Measurements from ENCODE around the gene H1-8.

Gene H1-8

DNA sequence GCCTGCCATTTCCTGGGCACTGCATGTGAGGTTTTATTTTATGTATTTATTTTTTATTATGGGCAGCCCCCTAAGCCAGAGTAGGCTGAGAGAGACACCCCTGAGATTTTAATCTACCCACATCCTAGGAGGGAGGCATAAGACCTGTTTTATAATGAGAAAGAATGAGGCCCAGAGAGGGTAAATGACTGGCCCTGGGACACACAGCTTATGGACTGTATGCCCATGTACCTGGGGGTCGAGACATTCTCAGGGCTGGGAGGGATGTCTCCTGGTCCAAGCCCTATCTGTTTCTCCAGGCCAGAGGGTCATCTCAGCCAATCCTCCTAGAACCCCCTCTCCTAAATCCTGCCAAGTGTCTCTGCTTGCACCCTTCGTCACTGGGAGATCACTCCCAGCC is 57.4 kb downstream of the H1-8 start:
- H3F3A ChIP-seq (ENCODE audit: insufficient read depth): no peaks in the 10 kb centered on the region

More for the DNA sequence above, 57.4 kb downstream of the H1-8 start:
- Histone ChIP-seq H3K36me3 (ENCODE audit: low read length) (no peaks in the 10 kb centered on the region), H3K4me3 (ENCODE audit: insufficient read depth, low read length, poor library complexity, severe bottlenecking) (no peak overlapping the region), H2AFZ (ENCODE audit: low read depth, low read length, severe bottlenecking) (no peak overlapping the region), H3K27me3 (ENCODE audit: low read length) (no peaks in the 10 kb centered on the region), H3K9ac (ENCODE audit: low read length) (no peak overlapping the region), H3K4me2 (ENCODE audit: low read depth, low read length, poor library complexity, severe bottlenecking) (no peak overlapping the region), H3K9me2 (replicated peaks; ENCODE audit: insufficient read depth, low read length) (no peaks in the 10 kb centered on the region), H3K9me3 (ENCODE audit: insufficient read depth, low read length) (no peaks in the 10 kb centered on the region), H3K79me2 (ENCODE audit: insufficient read depth, low read length) (no peaks in the 10 kb centered on the region), H3K27ac (ENCODE audit: low read depth, low read length) (no peak overlapping the region), H4K20me1 (ENCODE audit: low read depth, low read length) (no peaks in the 10 kb centered on the region)
- TF ChIP-seq, protein P1, sequence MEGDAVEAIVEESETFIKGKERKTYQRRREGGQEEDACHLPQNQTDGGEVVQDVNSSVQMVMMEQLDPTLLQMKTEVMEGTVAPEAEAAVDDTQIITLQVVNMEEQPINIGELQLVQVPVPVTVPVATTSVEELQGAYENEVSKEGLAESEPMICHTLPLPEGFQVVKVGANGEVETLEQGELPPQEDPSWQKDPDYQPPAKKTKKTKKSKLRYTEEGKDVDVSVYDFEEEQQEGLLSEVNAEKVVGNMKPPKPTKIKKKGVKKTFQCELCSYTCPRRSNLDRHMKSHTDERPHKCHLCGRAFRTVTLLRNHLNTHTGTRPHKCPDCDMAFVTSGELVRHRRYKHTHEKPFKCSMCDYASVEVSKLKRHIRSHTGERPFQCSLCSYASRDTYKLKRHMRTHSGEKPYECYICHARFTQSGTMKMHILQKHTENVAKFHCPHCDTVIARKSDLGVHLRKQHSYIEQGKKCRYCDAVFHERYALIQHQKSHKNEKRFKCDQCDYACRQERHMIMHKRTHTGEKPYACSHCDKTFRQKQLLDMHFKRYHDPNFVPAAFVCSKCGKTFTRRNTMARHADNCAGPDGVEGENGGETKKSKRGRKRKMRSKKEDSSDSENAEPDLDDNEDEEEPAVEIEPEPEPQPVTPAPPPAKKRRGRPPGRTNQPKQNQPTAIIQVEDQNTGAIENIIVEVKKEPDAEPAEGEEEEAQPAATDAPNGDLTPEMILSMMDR (IDR thresholded peaks at IDR 0.05; ENCODE audit: insufficient read depth, low read length, poor library complexity, severe bottlenecking): no peak
- no peak for TF ChIP-seq EZH2phosphoT487 (conservative IDR thresholded peaks at IDR 0.05; ENCODE audit: low read length)

Measured in SU-DHL-6 (cell line).